DND-41 (cell line): Measurements from ENCODE around the gene AUTS2.

Source experiments
- ATAC-seq: fragments of 200-7000 bp; cut with Tn5 transposase; 3 replicates; pipeline ENCODE4 v1.9.1; 2021; ENCODE audit warnings: low read depth; ENCODE audit not compliant: insufficient read depth
- DNase-seq: peaks from one replicate; pipeline ENCODE4 v3.0.0-alpha.2; 2020
- H2AFZ ChIP-seq: 2 replicates; pipeline ENCODE4 v1.6.0; 2012; ENCODE audit warnings: low read depth, low read length
- H3K27ac ChIP-seq: 2 replicates; pipeline ENCODE4 v1.5.1; 2012; ENCODE audit warnings: low read length, inconsistent platforms
- H3K27me3 ChIP-seq: fragments of 200-600 bp; sonication (generic); 2 replicates; pipeline ENCODE4 v1.6.0; 2012; ENCODE audit warnings: low read length, mild to moderate bottlenecking, inconsistent platforms; ENCODE audit not compliant: insufficient read depth, poor library complexity
- H3K36me3 ChIP-seq: 2 replicates; pipeline ENCODE4 v1.5.1; 2012; ENCODE audit warnings: low read length, inconsistent platforms; ENCODE audit not compliant: insufficient read depth
- H3K4me1 ChIP-seq: 2 replicates; pipeline ENCODE4 v1.5.1; 2012; ENCODE audit warnings: mild to moderate bottlenecking, low read length; ENCODE audit not compliant: insufficient read depth
- H3K4me2 ChIP-seq: 2 replicates; pipeline ENCODE4 v1.6.0; 2012; ENCODE audit warnings: mild to moderate bottlenecking, moderate library complexity, low read length, inconsistent platforms; ENCODE audit not compliant: insufficient read depth
- H3K4me3 ChIP-seq, 2 experiments: fragments of 200-600 bp in 1 of 2; shearing (Covaris generic) in 1 of 2; 2 replicates each; pipeline ENCODE4 v1.5.1; 2012 to 2016; ENCODE audit warnings: inconsistent platforms in 2 of 2, low read length in 2 of 2, mild to moderate bottlenecking in 2 of 2, low read depth in 1 of 2, moderate library complexity in 1 of 2
- H3K79me2 ChIP-seq: 2 replicates; pipeline ENCODE4 v1.6.0; 2012; ENCODE audit warnings: low read length, inconsistent platforms; ENCODE audit not compliant: insufficient read depth
- H3K9ac ChIP-seq: 2 replicates; pipeline ENCODE4 v1.6.0; 2012; ENCODE audit warnings: low read depth, mild to moderate bottlenecking, inconsistent platforms, low read length, moderate library complexity
- H3K9me3 ChIP-seq: 2 replicates; pipeline ENCODE4 v1.5.1; 2012; ENCODE audit warnings: low read length, moderate library complexity, mild to moderate bottlenecking, inconsistent platforms; ENCODE audit not compliant: insufficient read depth, severe bottlenecking
- H4K20me1 ChIP-seq: 2 replicates; pipeline ENCODE4 v1.6.0; 2012; ENCODE audit warnings: low read length; ENCODE audit not compliant: insufficient read depth
- CTCF ChIP-seq: IDR thresholded peaks from 2 replicates; pipeline ENCODE4 v1.5.1; 2012; ENCODE audit warnings: borderline replicate concordance, low read length, moderate library complexity, mild to moderate bottlenecking; ENCODE audit not compliant: poor library complexity, severe bottlenecking; ENCODE audit errors: extremely low read depth
- EZH2 ChIP-seq: IDR thresholded peaks from 3 replicates; pipeline ENCODE4 v1.6.1; 2012; ENCODE audit warnings: borderline replicate concordance, low read depth, mild to moderate bottlenecking, moderate library complexity, low read length, inconsistent platforms; ENCODE audit not compliant: severe bottlenecking

AUTS2 gene

GRCh38 chr7:69992938-69993337, 394.7 kb downstream of the AUTS2 start:
- Histone ChIP-seq H3K4me1 (no peaks in the 10 kb centered on the region), H3K27me3 (no peaks in the 10 kb centered on the region), H3K4me3 (no peak overlapping the region), H3K9ac (no peak overlapping the region), H3K27ac (no peak overlapping the region), H3K79me2 (peaks cover 2% of the 10 kb centered on the region; the same call in 1 of the 2 replicates), H3K36me3 (no peaks in the 10 kb centered on the region), H2AFZ (no peak overlapping the region), H3K4me2 (no peak overlapping the region), H4K20me1 (0 out of 2 replicates have a peak, but pooled peaks cover 13% of the 10 kb centered on the region), H3K9me3 (no peaks in the 10 kb centered on the region)
- ATAC-seq (peak; percentile 90), DNase-seq (peak; percentile 29)
- TF ChIP-seq EZH2 = no peak
- TF ChIP-seq CTCF = no peak

GRCh38 chr7:69994218-69994617, 395.9 kb downstream of the AUTS2 start:
- H3K4me2 ChIP-seq = no peak overlapping the region
- ATAC-seq = no peak
- H3K9ac ChIP-seq = no peak overlapping the region
- peaks cover 2% of the 10 kb centered on the region; the same call in 1 of the 2 replicates for H3K79me2 ChIP-seq
- no peaks in the 10 kb centered on the region for H3K36me3 ChIP-seq
- H3K27me3 ChIP-seq = no peaks in the 10 kb centered on the region
- no peak for DNase-seq
- H2AFZ ChIP-seq = no peak overlapping the region
- H3K27ac ChIP-seq = no peak overlapping the region
- no peak for TF ChIP-seq EZH2
- TF ChIP-seq CTCF = no peak
- no peak overlapping the region for H3K4me3 ChIP-seq
- H3K9me3 ChIP-seq = no peaks in the 10 kb centered on the region
- H3K4me1 ChIP-seq = no peaks in the 10 kb centered on the region
- H4K20me1 ChIP-seq = 0 out of 2 replicates have a peak, but pooled peaks cover 13% of the 10 kb centered on the region

GRCh38 chr7:69994886-69995542, 396.7 kb downstream of the AUTS2 start:
- Histone ChIP-seq H3K9ac (no peak overlapping the region), H3K36me3 (no peaks in the 10 kb centered on the region), H3K9me3 (no peaks in the 10 kb centered on the region), H3K27me3 (no peaks in the 10 kb centered on the region), H3K4me2 (no peak overlapping the region), H3K79me2 (no peaks in the 10 kb centered on the region), H3K4me3 (no peak overlapping the region), H2AFZ (no peak overlapping the region), H4K20me1 (0 out of 2 replicates have a peak, but pooled peaks cover 9% of the 10 kb centered on the region), H3K4me1 (no peaks in the 10 kb centered on the region), H3K27ac (no peak overlapping the region)
- DNase-seq = no peak
- no peak for ATAC-seq
- no peak for TF ChIP-seq CTCF
- TF ChIP-seq EZH2 = no peak
